Gastroesophageal sphincter (tissue), 3 donors: Measurements from ENCODE around the gene DOCK2.

ENCODE experiments used
- EP300 ChIP-seq: sonication (generic); formaldehyde crosslinking; IDR thresholded peaks from one replicate; pipeline ENCODE4 v1.6.1; 2017; ENCODE audit warnings: antibody characterized with exemption, mild to moderate bottlenecking
- POLR2A ChIP-seq, 2 donors: fragments of 450-650 bp; IDR thresholded peaks; one replicate each; pipeline ENCODE4 v1.6.1; 2017; ENCODE audit warnings: antibody characterized with exemption in 2 of 2, mild to moderate bottlenecking in 2 of 2, moderate library complexity in 1 of 2
- POLR2AphosphoS5 ChIP-seq: sonication (generic); formaldehyde crosslinking; IDR thresholded peaks from one replicate; pipeline ENCODE4 v1.6.1; 2017; ENCODE audit warnings: antibody characterized with exemption
- TF ChIP-seq, protein P1 (sequence below), 4 experiments: fragments of 200-600 bp in 2 of 4; fragments of 450-650 bp in 2 of 4; sonication (generic) in 1 of 4; IDR thresholded peaks; one replicate each; pipeline ENCODE4 v1.5.1; 2017 to 2019; ENCODE audit warnings: antibody characterized with exemption in 4 of 4, mild to moderate bottlenecking in 2 of 4, moderate library complexity in 2 of 4

DNA sequence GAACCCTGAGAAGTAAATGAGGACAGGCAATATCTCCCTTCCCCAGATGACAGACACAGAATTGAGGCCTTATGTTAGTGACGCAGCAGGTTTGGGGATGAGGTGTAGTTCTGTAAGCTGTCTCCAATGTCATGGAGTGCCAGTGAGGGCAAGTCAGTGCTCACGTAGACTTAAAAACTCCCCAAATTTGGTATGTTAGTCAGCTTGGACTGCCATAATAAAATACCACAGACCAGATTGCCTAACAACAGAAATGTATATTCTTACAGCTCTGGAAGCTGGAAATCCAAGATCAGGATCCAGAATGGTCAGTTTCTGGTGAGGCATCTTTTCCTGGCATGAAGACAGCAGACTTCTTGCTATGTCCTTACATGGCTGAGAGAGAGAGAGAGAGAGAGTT is 483.5 kb downstream of the DOCK2 start:
- TF ChIP-seq POLR2A (IDR thresholded peaks at IDR 0.05) (no peak), EP300 (no peak), POLR2AphosphoS5 (no peak)
- TF ChIP-seq, protein P1, sequence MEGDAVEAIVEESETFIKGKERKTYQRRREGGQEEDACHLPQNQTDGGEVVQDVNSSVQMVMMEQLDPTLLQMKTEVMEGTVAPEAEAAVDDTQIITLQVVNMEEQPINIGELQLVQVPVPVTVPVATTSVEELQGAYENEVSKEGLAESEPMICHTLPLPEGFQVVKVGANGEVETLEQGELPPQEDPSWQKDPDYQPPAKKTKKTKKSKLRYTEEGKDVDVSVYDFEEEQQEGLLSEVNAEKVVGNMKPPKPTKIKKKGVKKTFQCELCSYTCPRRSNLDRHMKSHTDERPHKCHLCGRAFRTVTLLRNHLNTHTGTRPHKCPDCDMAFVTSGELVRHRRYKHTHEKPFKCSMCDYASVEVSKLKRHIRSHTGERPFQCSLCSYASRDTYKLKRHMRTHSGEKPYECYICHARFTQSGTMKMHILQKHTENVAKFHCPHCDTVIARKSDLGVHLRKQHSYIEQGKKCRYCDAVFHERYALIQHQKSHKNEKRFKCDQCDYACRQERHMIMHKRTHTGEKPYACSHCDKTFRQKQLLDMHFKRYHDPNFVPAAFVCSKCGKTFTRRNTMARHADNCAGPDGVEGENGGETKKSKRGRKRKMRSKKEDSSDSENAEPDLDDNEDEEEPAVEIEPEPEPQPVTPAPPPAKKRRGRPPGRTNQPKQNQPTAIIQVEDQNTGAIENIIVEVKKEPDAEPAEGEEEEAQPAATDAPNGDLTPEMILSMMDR (IDR thresholded peaks at IDR 0.05), result no peak
